Keratinocyte (primary cell): ENCODE data around the gene EFCAB6. TPM values are rescaled to one million over a fixed set of nuclear protein-coding genes. Genes with fewer than 3 reads are reported as not detected.

Experiments used
- DNase-seq: peaks from one replicate; pipeline ENCODE4 v3.0.0-alpha.2; 2011; ENCODE audit warnings: low read depth, missing footprints, low spot score
- FAIRE-seq: peaks from 2 replicates; lab custom pipeline; 2011; peaks lifted over from hg19 to GRCh38; lab: Jason Lieb, UNC
- H2AFZ ChIP-seq: 2 replicates; pipeline ENCODE4 v1.6.0; 2012; ENCODE audit warnings: low read length, control low read depth, inconsistent platforms; ENCODE audit not compliant: control insufficient read depth
- H3K27ac ChIP-seq: 2 replicates; pipeline ENCODE4 v1.5.1; 2011; ENCODE audit warnings: low read length; ENCODE audit not compliant: control insufficient read depth, insufficient read depth
- H3K27me3 ChIP-seq: 3 replicates; pipeline ENCODE4 v1.6.0; 2011; ENCODE audit warnings: low read length; ENCODE audit not compliant: control insufficient read depth, insufficient read depth; ENCODE audit errors: extremely low read depth
- H3K36me3 ChIP-seq, 2 experiments: 2 replicates in 1 of 2; 3 replicates in 1 of 2; pipeline ENCODE4 v1.5.1; 2011; ENCODE audit warnings: low read length in 2 of 2, mild to moderate bottlenecking in 1 of 2; ENCODE audit not compliant: control insufficient read depth in 2 of 2, insufficient read depth in 2 of 2; ENCODE audit errors: extremely low read depth in 1 of 2
- H3K4me1 ChIP-seq: 3 replicates; pipeline ENCODE4 v1.5.1; 2011; ENCODE audit warnings: low read length; ENCODE audit not compliant: control insufficient read depth, insufficient read depth; ENCODE audit errors: extremely low read depth
- H3K4me2 ChIP-seq: 3 replicates; pipeline ENCODE4 v1.6.0; 2011; ENCODE audit warnings: low read depth, low read length; ENCODE audit not compliant: control insufficient read depth, insufficient read depth; ENCODE audit errors: extremely low read depth
- H3K4me3 ChIP-seq, 3 experiments: fragments of 200-600 bp in 1 of 3; sonication (generic) in 1 of 3; 2 replicates in 2 of 3; 3 replicates in 1 of 3; pipeline ENCODE4 v1.5.1; 2011 to 2016; ENCODE audit warnings: low read length in 3 of 3, mild to moderate bottlenecking in 3 of 3, control low read depth in 2 of 3, inconsistent platforms in 1 of 3, low read depth in 1 of 3, mixed read lengths in 1 of 3, mixed run types in 1 of 3, moderate library complexity in 1 of 3; ENCODE audit not compliant: control insufficient read depth in 2 of 3, insufficient read depth in 2 of 3; ENCODE audit errors: extremely low read depth in 1 of 3
- H3K79me2 ChIP-seq: 2 replicates; pipeline ENCODE4 v1.6.0; 2012; ENCODE audit warnings: low read length; ENCODE audit not compliant: control insufficient read depth, insufficient read depth
- H3K9ac ChIP-seq: 3 replicates; pipeline ENCODE4 v1.6.0; 2011; ENCODE audit warnings: low read length; ENCODE audit not compliant: control insufficient read depth, insufficient read depth; ENCODE audit errors: extremely low read depth
- H3K9me1 ChIP-seq: 3 replicates; pipeline ENCODE4 v1.6.0; 2011; ENCODE audit warnings: low read length; ENCODE audit not compliant: control insufficient read depth, insufficient read depth; ENCODE audit errors: extremely low read depth
- H3K9me3 ChIP-seq: 2 replicates; pipeline ENCODE4 v1.5.1; 2012; ENCODE audit warnings: low read depth, low read length; ENCODE audit not compliant: control insufficient read depth
- H4K20me1 ChIP-seq: 3 replicates; pipeline ENCODE4 v1.6.0; 2011; ENCODE audit warnings: low read length; ENCODE audit not compliant: control insufficient read depth, insufficient read depth; ENCODE audit errors: extremely low read depth
- CTCF ChIP-seq, 3 experiments: IDR thresholded peaks in 1 of 3; conservative IDR thresholded peaks in 1 of 3; optimal IDR thresholded peaks in 1 of 3; 2 replicates in 2 of 3; 3 replicates in 1 of 3; pipeline versions ENCODE3 to v1.5.1; 2011; ENCODE audit warnings: low read length in 3 of 3, mild to moderate bottlenecking in 3 of 3, moderate library complexity in 2 of 3, control low read depth in 1 of 3, inconsistent platforms in 1 of 3; ENCODE audit not compliant: insufficient read depth in 2 of 3; ENCODE audit errors: extremely low read depth in 1 of 3
- EZH2 ChIP-seq: IDR thresholded peaks from one replicate; pipeline ENCODE4 v1.6.1; 2012; ENCODE audit warnings: inconsistent platforms, mild to moderate bottlenecking, low read length, moderate library complexity
- dilution Hi-C: fragments of 300-500 bp; cut with MboI; formaldehyde crosslinking; loops from one replicate; pipeline ENCODE4 v1.7.0; 2020; ENCODE audit warnings: low sequenced_read_pairs; ENCODE audit not compliant: extremely low pct_ligation_motif_present
- polyA plus RNA-seq, 5 experiments: library from polyadenylated mRNA; depleted of rRNA in 3 of 5; stranded (reverse) in 3 of 5; stranded (forward) in 1 of 5; unstranded in 1 of 5; fragments of >200 nt; gene quantifications; 1 replicate in 1 of 5; 2 replicates in 3 of 5; 3 replicates in 1 of 5; pipeline versions ENCODE4 v1.2.1 to v1.2.3, GENCODE V29; 2011 to 2012; ENCODE audit warnings: missing spikeins in 2 of 5, low read depth in 1 of 5, low replicate concordance in 1 of 5

EFCAB6 gene
- polyA plus RNA-seq, 1 donor (not counting 4 experiments of a cell fraction or from before 2014, with no cell fraction given) = 0.18 TPM

DNA sequence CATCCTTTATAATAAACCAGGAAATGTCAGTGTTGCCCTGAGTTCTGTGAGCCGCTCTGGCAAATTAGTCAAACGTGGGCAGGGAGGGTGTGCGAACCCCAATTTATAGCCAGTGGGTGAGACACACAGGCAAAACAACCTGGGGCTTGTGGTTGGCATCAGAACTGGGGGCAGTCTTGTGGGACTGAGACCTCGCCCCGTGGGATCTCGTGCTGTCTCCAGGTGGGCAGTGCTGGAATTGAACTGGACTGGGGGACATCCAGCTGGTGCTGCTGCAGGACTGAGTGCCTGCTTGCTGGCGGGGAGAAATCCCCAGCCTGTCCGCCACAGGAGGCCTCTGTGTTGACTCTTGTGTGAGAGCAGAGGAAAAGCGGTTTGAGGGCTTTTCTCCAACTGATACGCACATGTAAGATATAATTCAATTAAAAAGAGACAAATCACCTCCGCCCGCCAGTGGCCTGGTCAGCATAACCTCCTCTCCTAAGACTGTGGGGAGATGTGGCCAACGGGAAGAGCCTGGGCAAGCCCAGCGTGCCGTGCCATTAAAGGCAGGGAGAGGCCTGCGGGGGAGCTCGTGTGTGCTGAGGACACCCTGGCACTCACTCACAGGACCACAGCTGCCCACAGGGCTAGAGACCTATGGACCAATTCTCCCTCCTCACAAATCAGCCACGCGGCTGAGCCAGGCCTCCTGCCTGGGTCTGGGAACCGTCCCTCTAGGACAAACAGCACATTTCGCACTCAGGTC lies 31.9 kb upstream of the EFCAB6 start:
- H3K79me2 ChIP-seq = no peaks in the 10 kb centered on the region
- H3K36me3 ChIP-seq = no peaks in the 10 kb centered on the region
- H3K27me3 ChIP-seq = no peaks in the 10 kb centered on the region
- dilution Hi-C loops = no loop called here
- H3K4me3 ChIP-seq = no peak overlapping the region
- TF ChIP-seq CTCF (optimal IDR thresholded peaks at IDR 0.05 in 1 of 3, IDR thresholded peaks at IDR 0.05 in 1 of 3, conservative IDR thresholded peaks at IDR 0.05 in 1 of 3; ENCODE audit: extremely low read depth in 1 of 3, insufficient read depth in 2 of 3, low read length in 3 of 3) (no peak), EZH2 (no peak)
- H2AFZ ChIP-seq = no peak overlapping the region
- H4K20me1 ChIP-seq = no peaks in the 10 kb centered on the region
- H3K9me1 ChIP-seq = no peaks in the 10 kb centered on the region
- H3K9me3 ChIP-seq = no peaks in the 10 kb centered on the region
- H3K4me1 ChIP-seq = no peaks in the 10 kb centered on the region
- no peak for FAIRE-seq
- no peak for DNase-seq
- H3K4me2 ChIP-seq = no peak overlapping the region
- H3K9ac ChIP-seq = no peak overlapping the region
- no peak overlapping the region for H3K27ac ChIP-seq

DNA sequence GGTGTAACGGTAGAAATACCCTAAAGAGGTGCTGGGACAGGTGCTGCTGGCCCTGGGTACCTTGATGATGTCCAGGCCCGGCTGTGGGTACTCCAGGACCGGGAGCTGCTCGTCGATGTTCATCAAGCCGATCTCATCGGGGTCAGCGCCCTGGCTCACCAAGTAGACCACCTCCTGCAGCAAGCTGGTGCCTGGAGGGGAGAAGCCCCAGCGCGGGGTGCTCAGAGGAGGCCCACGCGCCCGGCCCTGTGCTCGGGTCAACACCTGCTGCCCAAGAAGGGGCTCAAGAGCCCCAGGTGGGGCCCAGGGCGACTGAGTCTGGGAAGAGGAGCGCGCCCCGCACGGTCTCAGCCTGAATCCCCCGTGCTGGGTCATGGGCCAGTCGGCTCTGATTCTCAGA lies 29.6 kb upstream of the EFCAB6 start:
- no peak for DNase-seq
- H3K9ac ChIP-seq = no peak overlapping the region

More for the DNA sequence above, 29.6 kb upstream of the EFCAB6 start:
- H3K9me3 ChIP-seq = no peaks in the 10 kb centered on the region
- dilution Hi-C loops = no loop called here
- no peak for FAIRE-seq
- H4K20me1 ChIP-seq = no peaks in the 10 kb centered on the region
- no peaks in the 10 kb centered on the region for H3K36me3 ChIP-seq
- H3K27me3 ChIP-seq = no peaks in the 10 kb centered on the region
- no peak overlapping the region for H2AFZ ChIP-seq
- H3K27ac ChIP-seq = no peak overlapping the region
- no peak for TF ChIP-seq CTCF (optimal IDR thresholded peaks at IDR 0.05 in 1 of 3, IDR thresholded peaks at IDR 0.05 in 1 of 3, conservative IDR thresholded peaks at IDR 0.05 in 1 of 3; ENCODE audit: extremely low read depth in 1 of 3, insufficient read depth in 2 of 3, low read length in 3 of 3)
- TF ChIP-seq EZH2 = no peak
- H3K4me2 ChIP-seq = no peak overlapping the region
- H3K79me2 ChIP-seq = no peaks in the 10 kb centered on the region
- H3K4me1 ChIP-seq = no peaks in the 10 kb centered on the region
- no peaks in the 10 kb centered on the region for H3K9me1 ChIP-seq
- no peak overlapping the region for H3K4me3 ChIP-seq
